ENCODE measurements around the gene ARHGAP42. TPM values are rescaled to one million over a fixed set of nuclear protein-coding genes. Genes with fewer than 3 reads are reported as not detected.

The ARHGAP42 gene
- polyA plus RNA-seq, 3 donors: 24.8 to 28.9 (median 25.1) TPM

- DNase-seq: no peak
Measured at GRCh38 chr11:100793525-100793924, 106.4 kb downstream of the ARHGAP42 start.

DNA sequence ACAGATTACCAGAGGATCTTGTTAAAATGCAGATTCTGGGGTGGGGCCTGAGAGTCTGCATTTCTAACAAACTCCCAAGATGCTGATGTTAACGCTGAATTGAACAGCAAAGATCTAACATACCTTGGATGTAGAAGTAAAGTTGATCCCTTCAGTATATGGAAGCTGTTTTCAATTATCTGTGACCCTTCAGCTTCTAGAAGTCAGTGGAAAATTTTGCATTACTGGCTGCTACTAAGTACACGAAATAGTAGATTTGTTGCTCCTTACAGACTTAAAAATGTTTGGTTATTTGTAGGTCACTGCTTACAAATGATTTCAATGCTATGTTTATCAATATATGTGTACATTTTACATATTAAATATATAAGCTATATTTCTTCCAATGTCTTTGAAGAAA lies 107.4 kb downstream of the ARHGAP42 start:
- no peak for DNase-seq

- no peak for DNase-seq
Measured at GRCh38 chr11:100799445-100799844, 112.4 kb downstream of the ARHGAP42 start.

- no peak for DNase-seq
Measured at GRCh38 chr11:100800202-100800601, 113.1 kb downstream of the ARHGAP42 start.

DNA sequence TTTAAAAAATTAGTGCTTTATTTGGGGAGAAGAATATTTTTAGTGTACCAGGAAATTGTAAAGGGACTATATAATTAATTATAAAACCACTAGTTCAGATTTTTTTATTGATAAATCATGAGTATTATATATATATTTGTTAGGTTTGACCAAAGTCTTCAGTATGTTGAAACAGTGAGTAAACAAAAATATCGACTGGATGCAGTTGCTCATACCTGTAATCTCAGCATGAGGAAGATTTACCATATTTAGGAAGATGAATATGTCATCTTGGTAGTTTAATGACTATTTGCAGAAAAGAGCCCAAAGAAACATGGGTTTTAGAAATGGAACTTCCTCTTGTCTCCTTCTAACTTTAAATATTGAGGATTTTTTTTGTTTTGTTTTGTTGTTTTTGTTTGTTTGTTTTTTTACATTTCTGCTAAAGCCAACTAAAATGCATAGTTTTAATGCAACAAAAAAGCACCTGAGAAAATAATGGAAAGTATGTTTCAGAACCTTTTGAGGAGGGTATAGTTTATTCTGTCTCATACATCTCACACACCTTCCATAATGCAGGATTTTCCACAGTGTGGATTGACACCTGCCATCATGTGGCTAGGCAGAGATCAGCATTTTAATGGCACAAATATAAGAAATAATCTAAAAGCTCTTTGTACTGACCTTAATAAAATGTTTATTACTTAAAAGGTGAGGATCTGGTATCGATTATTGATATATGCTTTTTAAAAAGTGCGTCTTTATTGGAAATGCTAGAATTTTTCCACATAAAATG lies 114.3 kb downstream of the ARHGAP42 start:
- DNase-seq: no peak

- DNase-seq: no peak
Measured at GRCh38 chr11:100805506-100806199, 118.6 kb downstream of the ARHGAP42 start.

DNA sequence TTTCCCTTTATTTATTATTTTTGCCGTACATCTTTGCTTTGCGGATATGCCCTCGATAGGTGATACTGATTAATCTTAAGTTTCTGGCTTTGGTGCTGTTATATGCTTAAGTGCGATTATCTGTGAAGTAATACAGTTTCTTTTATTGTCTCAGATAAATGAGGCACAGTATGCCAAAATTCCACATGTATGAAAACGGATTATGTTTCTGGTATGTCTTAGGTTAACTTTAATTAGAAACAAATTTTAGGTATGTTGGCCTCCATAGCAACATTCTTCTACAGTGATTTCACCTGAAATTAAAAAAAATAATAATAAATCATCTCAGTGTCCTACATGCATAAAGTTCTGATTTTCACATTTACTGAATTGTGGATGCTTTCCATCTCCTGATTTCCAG lies 119.2 kb downstream of the ARHGAP42 start:
- DNase-seq: no peak

DNA sequence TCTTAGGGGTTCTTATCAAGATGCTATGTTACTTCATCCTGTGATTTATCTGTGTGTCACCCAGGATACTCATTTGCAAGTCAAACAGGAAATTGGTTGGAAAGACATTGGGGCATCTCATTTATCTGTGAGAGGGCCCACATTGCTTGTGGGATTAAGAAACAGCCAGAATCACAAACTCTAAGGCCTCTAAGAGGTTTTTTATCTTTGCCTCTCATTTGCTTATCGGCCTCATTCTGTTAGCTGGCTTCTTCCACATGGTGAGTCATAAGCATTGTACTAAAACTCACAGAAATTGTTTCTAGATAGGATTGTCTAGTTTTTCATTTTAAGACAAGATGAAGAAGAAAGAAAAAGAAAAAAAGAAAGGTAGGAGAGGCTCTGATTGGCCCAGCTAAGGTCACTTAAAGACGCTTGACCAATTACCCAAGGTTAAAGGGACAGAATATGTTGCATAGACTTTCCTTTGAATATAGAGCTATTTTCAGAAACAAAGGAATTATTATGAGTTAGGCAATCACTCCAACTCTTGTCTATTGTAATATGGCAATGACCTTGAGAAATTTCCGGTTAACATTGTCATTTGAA lies 121.9 kb downstream of the ARHGAP42 start:
- no peak for DNase-seq

DNA sequence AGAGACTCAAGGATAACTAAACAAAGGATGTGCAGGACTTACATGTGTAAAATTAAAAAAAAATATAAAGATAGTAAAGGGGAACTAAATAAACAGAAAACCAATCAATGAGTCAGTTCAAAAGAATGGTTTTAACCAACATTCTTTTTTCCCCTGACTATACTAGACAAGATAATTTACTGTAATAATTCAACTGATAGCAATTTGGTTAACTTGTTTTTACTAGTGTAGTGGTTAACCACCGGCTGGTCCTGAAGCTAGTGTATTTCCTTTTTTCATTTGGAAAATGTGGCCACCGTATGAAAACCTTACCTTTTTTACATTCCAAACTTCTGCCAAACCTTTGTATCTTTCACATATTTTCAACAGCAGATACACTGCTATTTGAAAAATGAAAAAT lies 123.1 kb downstream of the ARHGAP42 start:
- no peak for DNase-seq

GRCh38 chr11:100810666-100811065 lies 123.6 kb downstream of the ARHGAP42 start:
- no peak for DNase-seq

GRCh38 chr11:100812517-100812916 lies 125.4 kb downstream of the ARHGAP42 start:
- no peak for DNase-seq

- DNase-seq: no peak
Measured at GRCh38 chr11:100815787-100816330, 128.8 kb downstream of the ARHGAP42 start.

- no peak for DNase-seq
Measured at GRCh38 chr11:100816823-100817222, 129.7 kb downstream of the ARHGAP42 start.

DNA sequence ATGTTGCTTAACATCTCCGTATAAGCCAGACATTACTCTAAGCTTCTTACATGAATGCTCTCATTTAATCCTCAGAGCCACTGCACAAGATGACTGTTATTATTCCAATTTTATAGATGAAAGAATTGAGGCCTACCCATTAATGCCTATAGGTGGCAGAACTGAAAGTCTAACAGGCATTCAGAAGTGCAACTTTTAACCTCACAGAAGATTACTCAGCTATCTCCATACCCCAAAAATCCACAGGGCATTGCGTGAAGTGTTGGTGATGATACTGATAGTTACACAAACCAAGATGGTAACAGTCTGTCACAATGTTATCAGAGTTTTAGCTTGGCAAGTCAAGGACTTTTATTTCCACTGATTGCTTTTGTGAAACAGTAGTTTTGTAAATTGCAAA lies 130.5 kb downstream of the ARHGAP42 start:
- DNase-seq: no peak

GRCh38 chr11:100820621-100821020 lies 133.5 kb downstream of the ARHGAP42 start:
- no peak for DNase-seq

- no peak for DNase-seq
Measured at GRCh38 chr11:100821198-100821597, 134.1 kb downstream of the ARHGAP42 start.

DNA sequence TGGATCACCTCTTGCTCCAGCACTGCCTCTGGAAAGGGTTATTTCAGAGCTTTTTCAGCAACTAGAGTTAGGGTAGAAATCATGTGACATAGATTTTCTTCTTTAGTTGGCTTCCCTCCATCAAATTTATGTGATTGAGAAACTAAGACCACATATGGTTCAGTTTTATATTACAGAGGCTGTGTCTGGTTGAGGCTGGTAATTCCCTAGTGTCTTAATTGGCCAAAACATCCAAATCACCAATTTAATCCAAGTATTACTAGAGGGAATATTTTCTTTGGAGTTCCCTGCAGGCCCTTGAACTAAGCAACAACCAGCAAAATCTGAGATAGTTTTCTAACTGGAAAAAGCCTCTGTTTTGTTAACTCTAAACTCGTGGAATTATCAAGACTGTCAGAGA lies 136.3 kb downstream of the ARHGAP42 start:
- DNase-seq: no peak

DNA sequence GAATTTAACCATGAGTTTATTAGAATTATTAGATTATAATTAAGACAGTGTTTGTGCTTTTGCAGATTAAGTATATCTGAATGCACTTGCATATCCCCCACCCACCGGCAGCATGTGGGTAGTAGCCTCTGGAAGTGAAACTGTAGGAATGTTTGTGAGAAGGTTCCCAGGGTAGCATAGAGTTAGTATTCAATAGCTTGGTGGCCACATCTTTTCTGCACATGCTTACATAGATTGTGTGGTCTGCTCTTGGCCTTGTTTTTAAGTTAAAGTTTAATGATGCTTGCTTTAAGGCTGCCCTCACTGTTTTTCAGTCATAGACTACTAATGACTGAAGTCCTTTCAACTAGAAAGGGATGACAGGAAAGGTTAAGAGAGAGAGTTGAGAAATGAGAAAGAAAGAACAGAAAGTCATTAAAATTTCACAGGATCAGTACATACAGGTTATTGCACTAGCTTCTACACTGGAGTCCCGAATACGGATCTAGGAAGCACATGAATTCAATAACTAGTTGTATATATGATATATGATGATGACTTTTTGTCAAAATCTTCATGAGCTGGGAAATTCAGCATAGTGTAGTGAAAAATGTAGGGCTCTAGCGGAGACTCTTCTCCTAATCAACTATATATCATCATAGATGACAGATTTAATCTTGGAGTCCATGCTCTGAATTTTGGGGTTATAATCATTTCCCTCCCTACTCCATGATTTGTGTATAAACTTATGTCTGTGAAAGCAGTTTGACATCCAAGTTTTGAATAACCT lies 137.1 kb downstream of the ARHGAP42 start:
- no peak for DNase-seq

GRCh38 chr11:100825626-100826025 lies 138.5 kb downstream of the ARHGAP42 start:
- no peak for DNase-seq

DNA sequence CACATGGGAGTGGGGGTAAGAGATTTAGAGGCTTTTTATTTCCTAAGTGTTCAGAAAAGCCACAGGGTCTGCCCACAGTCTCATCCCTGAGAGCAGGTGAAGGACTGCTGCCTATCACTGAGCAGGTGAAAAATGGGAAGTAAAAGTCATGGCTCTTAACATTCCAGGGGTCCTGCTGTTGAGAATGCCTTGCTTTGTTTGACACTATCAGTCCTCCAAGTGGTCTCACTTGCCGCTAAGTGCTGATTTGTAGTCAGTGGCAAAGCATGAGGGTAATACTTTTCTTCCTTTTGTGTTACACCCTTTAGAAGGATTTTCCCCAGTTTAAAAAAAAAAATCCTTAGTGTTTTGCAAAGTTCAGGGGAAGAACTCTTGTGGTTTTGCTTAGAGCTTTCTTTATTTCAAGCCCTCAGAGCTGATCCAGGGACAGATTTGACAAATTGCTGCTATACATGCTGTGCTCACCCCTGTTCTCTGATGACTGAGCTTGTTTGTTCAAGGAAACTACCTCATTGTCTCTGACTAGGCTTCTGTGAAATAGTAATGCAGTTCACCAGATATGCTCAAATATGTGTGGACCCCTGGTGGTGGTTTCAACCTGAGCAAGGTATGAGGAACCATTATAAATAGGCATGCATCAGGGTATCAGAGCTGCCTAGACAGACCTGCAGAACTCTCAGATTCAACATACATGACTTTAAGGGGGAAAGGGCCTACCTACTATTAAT lies 141.0 kb downstream of the ARHGAP42 start:
- peak; percentile 56 for DNase-seq

DNA sequence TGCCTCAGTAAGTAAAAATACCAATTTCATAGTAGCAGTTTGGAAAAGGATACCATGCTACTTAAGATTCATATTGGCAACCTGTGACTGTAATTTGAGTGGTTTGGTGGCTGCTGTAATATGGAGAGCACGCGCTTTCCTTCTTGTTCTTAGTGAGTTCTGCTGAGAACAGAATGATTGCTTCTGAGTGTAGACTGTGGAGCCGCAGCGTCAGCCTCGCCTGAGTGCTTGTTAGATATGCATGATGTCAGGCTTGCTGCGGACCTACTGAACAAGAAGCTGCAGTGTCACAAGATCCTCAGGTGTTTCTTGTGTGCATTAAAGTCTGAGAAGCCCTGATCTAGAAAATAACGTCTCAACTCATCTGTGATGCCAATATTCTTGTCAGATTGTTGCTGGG lies 143.2 kb downstream of the ARHGAP42 start:
- DNase-seq: peak; percentile 77
